Testis (tissue), 3 donors: ENCODE data around the gene NEK2. TPM values are rescaled to one million over a fixed set of nuclear protein-coding genes. Genes with fewer than 3 reads are reported as not detected.

ENCODE experiments used
- DNase-seq: peaks from one replicate; pipeline ENCODE4 v3.0.0-alpha.2; 2019
- H3K27ac ChIP-seq, 2 donors: fragments of 200-600 bp; sonication (generic); one replicate each; pipeline ENCODE4 v1.5.1; 2019
- H3K27me3 ChIP-seq: fragments of 200-600 bp; sonication (generic); one replicate; pipeline ENCODE4 v1.5.1; 2019
- H3K36me3 ChIP-seq: fragments of 200-600 bp; sonication (generic); one replicate; pipeline ENCODE4 v1.5.1; 2017; ENCODE audit warnings: low read depth; ENCODE audit errors: missing control alignments
- H3K4me1 ChIP-seq: fragments of 200-600 bp; sonication (generic); one replicate; pipeline ENCODE4 v1.5.1; 2019
- H3K4me3 ChIP-seq, 2 donors: fragments of 200-600 bp; sonication (generic); one replicate each; pipeline ENCODE4 v1.5.1; 2017 to 2019
- H3K9me3 ChIP-seq: fragments of 200-600 bp; sonication (generic); one replicate; pipeline ENCODE4 v1.5.1; 2017
- POLR2A ChIP-seq: fragments of 450-650 bp; IDR thresholded peaks from one replicate; pipeline ENCODE4 v1.6.1; 2017; ENCODE audit warnings: antibody characterized with exemption, mild to moderate bottlenecking, moderate library complexity
- WGBS, 2 donors: methylation state at CpG; one replicate each; pipeline ENCODE4 v1.1.5; 2018; 5-methylcytosine and 5-hydroxymethylcytosine counted together
- intact Hi-C: fragments of 100-400 bp; cut with DNase I; formaldehyde crosslinking; loops from one replicate; pipeline ENCODE4 v1.15.1; 2023; ENCODE audit warnings: low total_unique reads
- polyA plus RNA-seq: library from polyadenylated mRNA; stranded (reverse); fragments of 350-450 nt; fragmentation: Illumina TruSeq; extraction: RNeasy Lipid Tissue Mini Kit (QIAGEN cat#74804); gene quantifications from one replicate; pipeline ENCODE4 v1.2.3, GENCODE V29; 2014; ENCODE audit warnings: low read depth, low replicate concordance; ENCODE audit not compliant: insufficient read depth
- total RNA-seq, 2 donors: library from RNA; depleted of rRNA; stranded (reverse); fragments of >200 nt; gene quantifications; one replicate each; pipeline ENCODE4 v1.2.3, GENCODE V29; 2016
- TF ChIP-seq, protein P1 (sequence below), 3 experiments: fragments of 450-650 bp in 2 of 3; fragments of 200-600 bp in 1 of 3; sonication (generic) in 1 of 3; IDR thresholded peaks; one replicate each; pipeline ENCODE4 v1.5.1; 2016 to 2019; ENCODE audit warnings: antibody characterized with exemption in 3 of 3, mild to moderate bottlenecking in 2 of 3, moderate library complexity in 1 of 3

NEK2 gene
- total and polyA plus RNA-seq, 3 donors from 2014 or later, result 40.0 to 126 (median 53.9) TPM

DNA sequence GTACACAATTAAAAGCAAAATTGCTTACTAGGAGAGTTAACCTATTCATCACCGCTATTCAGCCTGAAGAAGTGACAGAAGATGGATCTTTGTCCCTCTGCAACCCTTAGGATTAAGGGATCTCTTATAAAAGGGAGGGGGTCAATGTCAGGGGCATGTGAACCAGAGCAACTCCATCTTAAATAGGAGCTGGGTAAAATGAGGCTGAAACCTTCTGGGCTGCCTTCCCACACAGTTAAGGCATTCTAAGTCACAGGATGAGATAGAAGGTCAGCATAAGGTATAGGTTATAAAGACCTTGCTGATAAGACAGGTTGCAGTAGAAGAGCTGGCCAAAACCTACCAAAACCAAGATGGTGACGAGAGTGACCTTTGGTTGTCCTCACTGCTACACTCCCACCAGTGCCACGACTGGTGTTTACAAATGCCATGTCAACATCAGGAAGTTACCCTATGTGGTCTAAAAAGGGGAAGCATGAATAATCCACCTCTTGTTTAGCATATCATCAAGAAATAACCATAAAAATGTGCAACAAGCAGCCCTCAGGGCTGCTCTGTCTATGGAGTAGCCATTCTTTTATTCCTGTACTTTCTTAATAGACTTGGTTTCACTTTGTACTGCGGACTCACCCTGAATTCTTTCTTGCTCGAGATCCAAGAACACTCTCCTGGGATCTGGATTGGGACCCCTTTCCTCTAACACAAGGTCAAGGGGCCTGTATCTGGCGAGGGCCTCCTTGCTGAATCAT, 35.3 kb upstream of the NEK2 start:
- Histone ChIP-seq H3K36me3 (no peaks in the 10 kb centered on the region), H3K27ac (no peak overlapping the region), H3K27me3 (no peaks in the 10 kb centered on the region), H3K4me1 (peaks cover 4% of the 10 kb centered on the region), H3K4me3 (no peak overlapping the region), H3K9me3 (no peaks in the 10 kb centered on the region)
- no peak for DNase-seq
- TF ChIP-seq POLR2A, result no peak
- TF ChIP-seq, protein P1, sequence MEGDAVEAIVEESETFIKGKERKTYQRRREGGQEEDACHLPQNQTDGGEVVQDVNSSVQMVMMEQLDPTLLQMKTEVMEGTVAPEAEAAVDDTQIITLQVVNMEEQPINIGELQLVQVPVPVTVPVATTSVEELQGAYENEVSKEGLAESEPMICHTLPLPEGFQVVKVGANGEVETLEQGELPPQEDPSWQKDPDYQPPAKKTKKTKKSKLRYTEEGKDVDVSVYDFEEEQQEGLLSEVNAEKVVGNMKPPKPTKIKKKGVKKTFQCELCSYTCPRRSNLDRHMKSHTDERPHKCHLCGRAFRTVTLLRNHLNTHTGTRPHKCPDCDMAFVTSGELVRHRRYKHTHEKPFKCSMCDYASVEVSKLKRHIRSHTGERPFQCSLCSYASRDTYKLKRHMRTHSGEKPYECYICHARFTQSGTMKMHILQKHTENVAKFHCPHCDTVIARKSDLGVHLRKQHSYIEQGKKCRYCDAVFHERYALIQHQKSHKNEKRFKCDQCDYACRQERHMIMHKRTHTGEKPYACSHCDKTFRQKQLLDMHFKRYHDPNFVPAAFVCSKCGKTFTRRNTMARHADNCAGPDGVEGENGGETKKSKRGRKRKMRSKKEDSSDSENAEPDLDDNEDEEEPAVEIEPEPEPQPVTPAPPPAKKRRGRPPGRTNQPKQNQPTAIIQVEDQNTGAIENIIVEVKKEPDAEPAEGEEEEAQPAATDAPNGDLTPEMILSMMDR (IDR thresholded peaks at IDR 0.05), result no peak
- 73 to 78% methylated on average over 6 of the region's 6 CpGs for WGBS, 2 donors
- intact Hi-C loops, result no loop called here

DNA sequence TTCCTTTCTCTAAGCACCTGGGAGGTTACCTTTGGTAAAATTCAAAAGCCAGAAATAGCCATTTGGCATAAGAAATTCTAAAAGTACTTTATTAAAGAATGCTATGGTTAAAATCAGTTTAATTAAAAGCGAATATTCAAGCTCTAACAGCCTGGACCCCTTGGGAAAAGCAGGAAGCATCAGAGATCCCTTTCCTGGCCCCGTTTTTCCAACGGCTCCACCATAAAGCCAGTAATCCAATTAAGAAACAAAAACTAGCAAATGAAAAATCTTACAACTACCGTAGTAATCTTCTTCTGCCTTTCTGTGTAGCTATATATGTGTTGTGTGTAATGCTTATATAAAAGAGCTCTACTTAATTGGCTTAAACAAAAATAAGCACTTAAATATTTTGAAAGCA, 33.5 kb upstream of the NEK2 start:
- intact Hi-C loops, result no loop called here

DNA sequence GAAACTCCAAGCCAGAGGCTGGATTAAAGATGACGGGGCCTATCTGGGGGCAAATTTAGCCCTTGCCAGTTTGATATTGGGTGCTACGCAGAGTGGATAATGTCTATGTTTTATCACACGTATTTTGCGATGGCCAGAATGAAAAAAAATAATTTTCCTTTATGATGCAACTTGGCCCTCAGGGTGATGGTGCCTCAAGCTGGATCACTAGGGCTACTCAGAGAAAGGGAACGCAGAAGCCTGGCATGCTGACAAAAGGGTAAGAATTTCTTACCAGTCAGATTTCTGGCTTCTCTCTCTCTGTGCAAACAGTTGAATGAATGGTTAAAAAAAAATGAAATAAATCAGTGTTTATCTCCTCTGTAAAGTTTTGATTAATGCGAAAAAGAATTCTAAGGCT, 32.6 kb upstream of the NEK2 start:
- H3K27ac ChIP-seq, result no peak overlapping the region
- peaks cover 5% of the 10 kb centered on the region for H3K4me1 ChIP-seq
- TF ChIP-seq, protein P1 (IDR thresholded peaks at IDR 0.05), result no peak
- TF ChIP-seq POLR2A, result no peak
- H3K9me3 ChIP-seq, result no peaks in the 10 kb centered on the region
- H3K4me3 ChIP-seq, result no peak overlapping the region
- H3K36me3 ChIP-seq, result no peaks in the 10 kb centered on the region
- intact Hi-C loops, result no loop called here
- DNase-seq, result no peak
- H3K27me3 ChIP-seq, result no peaks in the 10 kb centered on the region
- WGBS, 2 donors, result 90 to 96% methylated on average over 6 of the region's 6 CpGs

More for the DNA sequence above, 33.5 kb upstream of the NEK2 start:
- H3K27ac ChIP-seq, result no peak overlapping the region
- no peaks in the 10 kb centered on the region for H3K27me3 ChIP-seq
- no peaks in the 10 kb centered on the region for H3K36me3 ChIP-seq
- no peak overlapping the region for H3K4me3 ChIP-seq
- DNase-seq, result no peak
- H3K9me3 ChIP-seq, result no peaks in the 10 kb centered on the region
- no peak for TF ChIP-seq POLR2A
- TF ChIP-seq, protein P1 (IDR thresholded peaks at IDR 0.05), result no peak
- WGBS, 2 donors, result 72 to 80% methylated on average over 4 of the region's 4 CpGs
- H3K4me1 ChIP-seq, result peaks cover 5% of the 10 kb centered on the region

DNA sequence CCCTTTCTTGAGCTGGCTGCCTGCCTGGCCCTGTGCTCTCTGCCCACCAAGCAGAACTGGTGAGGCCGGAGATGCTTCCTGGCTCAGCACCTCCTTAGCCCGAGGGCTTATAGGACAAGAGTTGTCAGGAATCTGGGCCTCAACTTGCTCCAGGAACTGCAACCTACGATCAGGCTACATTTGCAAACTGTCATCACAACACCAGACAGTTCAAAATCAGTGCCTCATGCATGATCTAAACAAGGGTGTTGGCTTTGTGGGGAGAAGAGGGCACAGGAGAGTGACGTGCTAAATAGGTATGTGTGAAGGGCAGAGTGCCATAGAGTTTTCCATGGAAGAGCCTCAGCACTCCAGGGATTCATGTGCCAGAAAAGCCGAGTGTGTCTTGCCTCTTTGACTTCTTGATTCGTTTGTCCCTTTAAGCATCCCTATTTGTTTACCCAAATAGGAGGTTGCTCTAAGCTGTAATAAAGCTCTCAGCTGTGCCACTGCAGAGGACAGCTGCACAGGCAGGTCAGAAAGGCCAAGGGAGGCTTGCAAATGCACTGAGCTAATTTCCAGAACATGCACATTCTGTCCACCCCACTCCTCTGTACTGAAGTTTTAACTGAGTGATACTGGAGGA, 30.2 kb upstream of the NEK2 start:
- TF ChIP-seq, protein P1 (IDR thresholded peaks at IDR 0.05), result no peak
- Histone ChIP-seq H3K36me3 (no peaks in the 10 kb centered on the region), H3K27me3 (no peaks in the 10 kb centered on the region), H3K9me3 (no peaks in the 10 kb centered on the region), H3K4me1 (peaks cover 5% of the 10 kb centered on the region), H3K4me3 (no peak overlapping the region), H3K27ac (no peak overlapping the region)
- WGBS, 2 donors, result 54 to 67% methylated on average over 6 of the region's 6 CpGs
- peak; percentile 41 for DNase-seq
- intact Hi-C loops, result no loop called here

DNA sequence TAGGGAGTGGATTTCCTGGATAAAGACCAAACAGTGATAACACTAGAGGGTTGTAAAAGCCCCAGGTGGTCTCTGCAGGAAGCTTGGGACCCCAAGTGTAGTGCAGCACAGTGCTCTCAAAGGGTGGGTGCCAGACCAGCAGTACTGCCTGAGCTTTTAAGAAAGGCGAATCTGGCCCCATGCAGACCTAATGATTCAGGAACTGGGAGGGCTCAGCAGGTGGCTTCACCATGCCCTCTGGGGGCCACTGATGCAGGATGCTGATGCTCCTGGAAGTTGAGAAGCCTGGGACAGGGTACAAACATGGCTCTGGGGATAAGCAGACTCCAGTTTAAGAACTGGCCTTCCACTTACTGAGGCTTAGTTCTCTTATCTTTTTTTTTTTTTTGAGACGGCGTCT, 29.1 kb upstream of the NEK2 start:
- WGBS, 2 donors, result 79 to 86% methylated on average over 3 of the region's 3 CpGs
- Histone ChIP-seq H3K27ac (no peak overlapping the region), H3K4me1 (peaks cover 5% of the 10 kb centered on the region), H3K27me3 (no peaks in the 10 kb centered on the region), H3K4me3 (no peak overlapping the region), H3K36me3 (no peaks in the 10 kb centered on the region), H3K9me3 (no peaks in the 10 kb centered on the region)
- TF ChIP-seq, protein P1 (IDR thresholded peaks at IDR 0.05), result no peak
- TF ChIP-seq POLR2A, result no peak
- intact Hi-C loops, result no loop called here
- DNase-seq, result no peak
